ENCODE measurements around the gene DGKB. TPM values are rescaled to one million over a fixed set of nuclear protein-coding genes. Genes with fewer than 3 reads are reported as not detected.

Gene DGKB
- polyA plus RNA-seq, 2 of the 4 experiments (the other 2 are of a cell fraction), result 0.01 TPM; not detected in 1

- no peak for TF ChIP-seq BCL3 (IDR thresholded peaks at IDR 0.05)
Measured at GRCh38 chr7:14630048-14630447, 272.5 kb downstream of the DGKB start (continued).

GRCh38 chr7:14628516-14628915 is 274.0 kb downstream of the DGKB start:
- WGBS (ENCODE audit: missing lambda C conversion rate), result 43% methylated on average over 1 of the region's 1 CpG
- H3K9me3 ChIP-seq, result no peaks in the 10 kb centered on the region
- CTCF ChIA-PET, result interaction anchor here (0.6 kb wide), 1 partner anchor 1210 kb away, joined by 3 read pairs; no protein-coding TSS in a partner anchor
- FAIRE-seq, result no peak
- H3K27ac ChIP-seq, result no peak overlapping the region
- POLR2A ChIA-PET, result no interaction called here
- H3K4me2 ChIP-seq, result no peak overlapping the region
- H3K4me1 ChIP-seq, result no peaks in the 10 kb centered on the region
- no peak for DNase-seq (ENCODE audit: low read depth in 1 of 2, low spot score in 1 of 2)
- ATAC-seq, result no peak
- TF ChIP-seq SREBF2 (IDR thresholded peaks at IDR 0.05) (no peak), HOXB13 (CRISPR knock-in tag; IDR thresholded peaks at IDR 0.05; ENCODE audit: low read depth) (no peak), GATA3 (IDR thresholded peaks at IDR 0.05; ENCODE audit: borderline replicate concordance) (no peak), TP53 (CRISPR knock-in tag; IDR thresholded peaks at IDR 0.05) (no peak), HOXB5 (CRISPR knock-in tag; IDR thresholded peaks at IDR 0.05) (no peak), BHLHE40 (IDR thresholded peaks at IDR 0.05; ENCODE audit: low read depth, low read length) (no peak), RNF2 (IDR thresholded peaks at IDR 0.05; ENCODE audit: borderline replicate concordance, low read depth) (no peak), CBX2 (IDR thresholded peaks at IDR 0.05; ENCODE audit: borderline replicate concordance, low read depth) (no peak), FOXS1 (CRISPR knock-in tag; IDR thresholded peaks at IDR 0.05) (no peak), TFCP2L1 (CRISPR knock-in tag; IDR thresholded peaks at IDR 0.05) (no peak), ESRRA (IDR thresholded peaks at IDR 0.05; ENCODE audit: borderline replicate concordance, low read length) (no peak)
- TF ChIP-seq, protein P1, sequence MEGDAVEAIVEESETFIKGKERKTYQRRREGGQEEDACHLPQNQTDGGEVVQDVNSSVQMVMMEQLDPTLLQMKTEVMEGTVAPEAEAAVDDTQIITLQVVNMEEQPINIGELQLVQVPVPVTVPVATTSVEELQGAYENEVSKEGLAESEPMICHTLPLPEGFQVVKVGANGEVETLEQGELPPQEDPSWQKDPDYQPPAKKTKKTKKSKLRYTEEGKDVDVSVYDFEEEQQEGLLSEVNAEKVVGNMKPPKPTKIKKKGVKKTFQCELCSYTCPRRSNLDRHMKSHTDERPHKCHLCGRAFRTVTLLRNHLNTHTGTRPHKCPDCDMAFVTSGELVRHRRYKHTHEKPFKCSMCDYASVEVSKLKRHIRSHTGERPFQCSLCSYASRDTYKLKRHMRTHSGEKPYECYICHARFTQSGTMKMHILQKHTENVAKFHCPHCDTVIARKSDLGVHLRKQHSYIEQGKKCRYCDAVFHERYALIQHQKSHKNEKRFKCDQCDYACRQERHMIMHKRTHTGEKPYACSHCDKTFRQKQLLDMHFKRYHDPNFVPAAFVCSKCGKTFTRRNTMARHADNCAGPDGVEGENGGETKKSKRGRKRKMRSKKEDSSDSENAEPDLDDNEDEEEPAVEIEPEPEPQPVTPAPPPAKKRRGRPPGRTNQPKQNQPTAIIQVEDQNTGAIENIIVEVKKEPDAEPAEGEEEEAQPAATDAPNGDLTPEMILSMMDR (IDR thresholded peaks at IDR 0.05), result no peak
- H3K4me3 ChIP-seq, result no peak overlapping the region

- TF ChIP-seq HOXB13 (CRISPR knock-in tag; IDR thresholded peaks at IDR 0.05; ENCODE audit: low read depth) (no peak), PBX3 (IDR thresholded peaks at IDR 0.05) (no peak), KDM5A (IDR thresholded peaks at IDR 0.05) (no peak), FOSL2 (IDR thresholded peaks at IDR 0.05) (no peak), FOSL2 (CRISPR knock-in tag; IDR thresholded peaks at IDR 0.05) (no peak), BCL3 (IDR thresholded peaks at IDR 0.05) (no peak), POLR2A (IDR thresholded peaks at IDR 0.05; ENCODE audit: low read length) (no peak), CBX8 (IDR thresholded peaks at IDR 0.05) (no peak), REST (IDR thresholded peaks at IDR 0.05) (no peak), PHF8 (IDR thresholded peaks at IDR 0.05; ENCODE audit: borderline replicate concordance, low read depth) (no peak), HEYL (CRISPR knock-in tag; IDR thresholded peaks at IDR 0.05) (no peak), RCOR1 (IDR thresholded peaks at IDR 0.05; ENCODE audit: low read depth, low read length) (no peak), EP300 (IDR thresholded peaks at IDR 0.05) (no peak), HOXA7 (CRISPR knock-in tag; IDR thresholded peaks at IDR 0.05) (no peak), RARB (CRISPR knock-in tag; IDR thresholded peaks at IDR 0.05) (no peak), ZSCAN20 (CRISPR knock-in tag; IDR thresholded peaks at IDR 0.05) (no peak)
- TF ChIP-seq, protein P2, sequence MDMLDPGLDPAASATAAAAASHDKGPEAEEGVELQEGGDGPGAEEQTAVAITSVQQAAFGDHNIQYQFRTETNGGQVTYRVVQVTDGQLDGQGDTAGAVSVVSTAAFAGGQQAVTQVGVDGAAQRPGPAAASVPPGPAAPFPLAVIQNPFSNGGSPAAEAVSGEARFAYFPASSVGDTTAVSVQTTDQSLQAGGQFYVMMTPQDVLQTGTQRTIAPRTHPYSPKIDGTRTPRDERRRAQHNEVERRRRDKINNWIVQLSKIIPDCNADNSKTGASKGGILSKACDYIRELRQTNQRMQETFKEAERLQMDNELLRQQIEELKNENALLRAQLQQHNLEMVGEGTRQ (IDR thresholded peaks at IDR 0.05), result no peak
- FAIRE-seq (no peak), ATAC-seq (no peak), DNase-seq (ENCODE audit: low read depth in 1 of 2, low spot score in 1 of 2) (no peak)
- POLR2A ChIA-PET, result no interaction called here
- H3K4me3 ChIP-seq, result no peak overlapping the region
- no peaks in the 10 kb centered on the region for H3K9me3 ChIP-seq
- H3K27ac ChIP-seq, result no peak overlapping the region
- no peaks in the 10 kb centered on the region for H3K4me1 ChIP-seq
- CTCF ChIA-PET, result no interaction called here
- no peak overlapping the region for H3K4me2 ChIP-seq
- 42% methylated on average over 4 of the region's 4 CpGs for WGBS (ENCODE audit: missing lambda C conversion rate)
Measured at GRCh38 chr7:14626076-14626475, 276.5 kb downstream of the DGKB start.

Measured in A549 (cell line).